ENCODE data around the gene ZER1. TPM values are rescaled to one million over a fixed set of nuclear protein-coding genes. Genes with fewer than 3 reads are reported as not detected.

Gene ZER1
- total and polyA plus RNA-seq, 3 donors from 2014 or later = 96.8 to 118 (median 112) TPM

DNA sequence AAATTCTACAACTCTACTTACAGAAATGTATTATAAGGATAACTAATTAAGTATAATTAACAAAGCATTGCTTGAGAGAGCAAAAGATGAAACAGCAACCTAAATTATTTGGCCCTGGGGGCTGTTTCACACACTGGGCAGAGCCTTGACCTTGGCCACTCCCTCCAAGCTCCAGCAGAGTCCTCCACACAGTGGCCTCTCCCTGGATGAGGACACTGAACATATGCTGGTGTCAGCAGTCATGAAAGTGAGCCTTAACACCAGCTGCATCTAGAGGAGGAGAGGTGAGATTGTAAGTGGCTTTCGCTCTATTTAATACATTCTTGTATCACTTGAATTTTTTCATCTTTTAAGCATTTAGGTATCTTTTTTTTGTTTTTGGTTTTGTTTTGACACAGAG lies 24.5 kb downstream of the ZER1 start:
- Histone ChIP-seq H3K27me3 (no peaks in the 10 kb centered on the region), H3K4me3 (no peak overlapping the region), H3K36me3 (ENCODE audit: low read depth, missing control alignments) (no peaks in the 10 kb centered on the region), H3K27ac (no peak overlapping the region), H3K9me3 (no peaks in the 10 kb centered on the region), H3K4me1 (peaks cover 4% of the 10 kb centered on the region)
- no peak for TF ChIP-seq POLR2A (IDR thresholded peaks at IDR 0.05)
- TF ChIP-seq, protein P1, sequence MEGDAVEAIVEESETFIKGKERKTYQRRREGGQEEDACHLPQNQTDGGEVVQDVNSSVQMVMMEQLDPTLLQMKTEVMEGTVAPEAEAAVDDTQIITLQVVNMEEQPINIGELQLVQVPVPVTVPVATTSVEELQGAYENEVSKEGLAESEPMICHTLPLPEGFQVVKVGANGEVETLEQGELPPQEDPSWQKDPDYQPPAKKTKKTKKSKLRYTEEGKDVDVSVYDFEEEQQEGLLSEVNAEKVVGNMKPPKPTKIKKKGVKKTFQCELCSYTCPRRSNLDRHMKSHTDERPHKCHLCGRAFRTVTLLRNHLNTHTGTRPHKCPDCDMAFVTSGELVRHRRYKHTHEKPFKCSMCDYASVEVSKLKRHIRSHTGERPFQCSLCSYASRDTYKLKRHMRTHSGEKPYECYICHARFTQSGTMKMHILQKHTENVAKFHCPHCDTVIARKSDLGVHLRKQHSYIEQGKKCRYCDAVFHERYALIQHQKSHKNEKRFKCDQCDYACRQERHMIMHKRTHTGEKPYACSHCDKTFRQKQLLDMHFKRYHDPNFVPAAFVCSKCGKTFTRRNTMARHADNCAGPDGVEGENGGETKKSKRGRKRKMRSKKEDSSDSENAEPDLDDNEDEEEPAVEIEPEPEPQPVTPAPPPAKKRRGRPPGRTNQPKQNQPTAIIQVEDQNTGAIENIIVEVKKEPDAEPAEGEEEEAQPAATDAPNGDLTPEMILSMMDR (IDR thresholded peaks at IDR 0.05) = no peak
- intact Hi-C loops (cut with DNase I; ENCODE audit: low total_unique reads) = no loop called here
- peak; percentile 48 for DNase-seq
- 71 to 74% methylated on average over 1 of the region's 1 CpG for WGBS, 2 donors

DNA sequence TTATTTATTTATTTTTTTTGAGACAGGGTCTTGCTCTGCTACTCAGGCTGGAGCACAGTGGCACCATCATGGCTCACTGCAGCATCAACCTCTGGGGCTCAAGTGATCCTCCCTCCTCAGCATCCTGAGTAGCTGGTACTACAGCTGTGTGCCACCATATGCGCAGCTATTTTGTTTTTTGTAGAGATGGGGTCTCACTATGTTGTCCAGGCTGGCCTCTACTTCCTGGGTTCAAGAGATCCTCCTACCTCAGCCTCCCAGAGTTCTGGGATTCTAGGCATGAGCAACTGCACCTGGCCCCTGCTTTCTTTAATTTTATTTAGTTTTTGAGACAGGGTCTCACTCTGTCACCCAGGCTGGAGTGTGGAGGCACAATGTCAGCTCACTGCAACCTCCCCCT lies 28.3 kb downstream of the ZER1 start:
- intact Hi-C loops (cut with DNase I; ENCODE audit: low total_unique reads) = no loop called here
- Histone ChIP-seq H3K4me3 (no peak overlapping the region), H3K27me3 (no peaks in the 10 kb centered on the region), H3K9me3 (no peaks in the 10 kb centered on the region), H3K4me1 (peaks cover 4% of the 10 kb centered on the region), H3K36me3 (ENCODE audit: low read depth, missing control alignments) (no peaks in the 10 kb centered on the region), H3K27ac (no peak overlapping the region)
- no peak for TF ChIP-seq POLR2A (IDR thresholded peaks at IDR 0.05)
- no peak for DNase-seq
- WGBS, 2 donors = 88 to 100% methylated on average over 1 of the region's 1 CpG

DNA sequence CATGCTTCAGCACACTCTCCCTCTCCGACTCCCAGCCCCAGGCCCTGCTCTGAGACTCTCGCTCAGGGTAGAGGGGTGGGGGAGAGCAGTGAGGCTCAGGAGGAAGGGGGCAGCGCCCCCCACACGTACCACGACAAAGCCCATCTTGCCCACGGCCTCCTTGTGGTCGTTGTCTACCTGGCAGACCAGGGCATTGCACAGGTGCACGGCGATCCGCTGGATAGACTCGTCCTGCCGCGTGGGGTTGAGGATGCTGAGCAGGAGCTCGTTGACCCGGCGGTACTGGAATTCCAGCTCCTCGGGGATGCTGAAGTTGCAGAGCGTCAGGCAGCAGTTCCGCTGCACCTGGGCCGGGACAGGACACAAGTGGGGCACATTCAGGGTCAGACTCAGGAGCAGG lies 29.3 kb downstream of the ZER1 start:
- Histone ChIP-seq H3K4me1 (peaks cover 4% of the 10 kb centered on the region), H3K27ac (no peak overlapping the region), H3K9me3 (no peaks in the 10 kb centered on the region), H3K27me3 (no peaks in the 10 kb centered on the region), H3K4me3 (no peak overlapping the region), H3K36me3 (ENCODE audit: low read depth, missing control alignments) (no peaks in the 10 kb centered on the region)
- no peak for DNase-seq
- whole genome bisulfite sequencing, 2 donors = 84 to 87% methylated on average over 12 to 20 of the region's 20 CpGs
- intact Hi-C loops (cut with DNase I; ENCODE audit: low total_unique reads) = no loop called here
- TF ChIP-seq, protein P1 (IDR thresholded peaks at IDR 0.05) = no peak
- TF ChIP-seq POLR2A (IDR thresholded peaks at IDR 0.05) = no peak

DNA sequence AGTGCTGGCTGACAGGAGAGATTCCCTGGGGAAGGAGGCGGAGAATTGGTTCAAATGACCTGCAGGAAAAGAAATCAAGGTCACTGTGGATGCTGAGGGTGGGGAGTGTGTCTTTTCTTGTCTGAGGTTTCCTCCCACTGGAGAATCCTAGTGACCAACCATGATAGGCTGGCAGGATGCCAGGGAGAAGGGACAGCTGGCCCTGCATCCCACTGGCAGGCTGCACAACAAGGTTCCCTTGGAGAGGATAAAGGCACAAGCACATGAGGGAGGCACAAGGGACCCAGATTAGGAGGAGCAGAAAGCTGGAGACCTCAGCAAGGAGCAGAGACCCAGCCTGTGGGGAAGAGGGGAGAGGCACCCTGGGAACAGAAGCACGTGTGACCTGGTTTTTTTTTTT lies 36.4 kb downstream of the ZER1 start:
- no peak overlapping the region for H3K4me3 ChIP-seq
- no peak overlapping the region for H3K27ac ChIP-seq
- intact Hi-C loops (cut with DNase I; ENCODE audit: low total_unique reads) = no loop called here
- H3K9me3 ChIP-seq = no peaks in the 10 kb centered on the region
- WGBS, 2 donors = 45 to 73% methylated on average over 2 of the region's 2 CpGs
- H3K27me3 ChIP-seq = no peaks in the 10 kb centered on the region
- H3K36me3 ChIP-seq (ENCODE audit: low read depth, missing control alignments) = no peaks in the 10 kb centered on the region
- no peaks in the 10 kb centered on the region for H3K4me1 ChIP-seq
- DNase-seq = peak; percentile 88
- TF ChIP-seq POLR2A (IDR thresholded peaks at IDR 0.05) = no peak
- TF ChIP-seq, protein P1 (IDR thresholded peaks at IDR 0.05) = no peak

DNA sequence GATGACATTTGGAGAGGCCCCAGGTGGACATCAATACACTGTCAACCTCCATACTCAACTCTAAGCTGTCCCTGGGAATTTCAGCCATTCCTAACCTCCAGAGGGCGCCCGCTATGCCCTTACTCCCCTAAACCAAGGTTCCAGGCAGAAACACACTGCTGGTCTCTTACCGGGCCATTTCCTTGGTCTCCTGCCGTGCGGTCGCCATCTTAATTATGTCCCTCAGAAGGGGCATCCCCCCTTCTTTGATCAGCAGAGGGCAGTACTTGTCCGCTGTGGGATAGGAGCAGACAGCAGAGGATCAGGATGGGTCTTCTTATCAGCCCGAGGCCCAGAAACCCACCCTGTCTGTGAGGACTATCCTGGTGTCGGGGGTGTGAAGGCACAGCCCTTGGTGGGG lies 38.5 kb downstream of the ZER1 start:
- peak; percentile 87 for DNase-seq
- no peaks in the 10 kb centered on the region for H3K36me3 ChIP-seq (ENCODE audit: low read depth, missing control alignments)
- WGBS, 2 donors = 46 to 52% methylated on average over 7 to 9 of the region's 9 CpGs
- intact Hi-C loops (cut with DNase I; ENCODE audit: low total_unique reads) = no loop called here
- H3K9me3 ChIP-seq = no peaks in the 10 kb centered on the region
- TF ChIP-seq POLR2A (IDR thresholded peaks at IDR 0.05) = no peak
- TF ChIP-seq, protein P1 (IDR thresholded peaks at IDR 0.05) = peak in 2 of 3 experiments; percentile 29 to 60
- H3K4me1 ChIP-seq = no peaks in the 10 kb centered on the region
- no peaks in the 10 kb centered on the region for H3K27me3 ChIP-seq
- H3K4me3 ChIP-seq = no peak overlapping the region
- no peak overlapping the region for H3K27ac ChIP-seq
